Measurements from ENCODE around the gene SLC25A25. TPM values are rescaled to one million over a fixed set of nuclear protein-coding genes. Genes with fewer than 3 reads are reported as not detected.
A peak's percentile ranks its signal among the peaks of the same experiment; 100 is the strongest.

Gene SLC25A25
- total and polyA plus RNA-seq, 9 of the 15 experiments (the other 6 are each of a cell fraction or from before 2014, with no cell fraction given), result 0.07 to 35.9 (median 23.2) TPM

GRCh38 chr9:128100581-128100980, 32.5 kb downstream of the SLC25A25 start:
- no peak overlapping the region for H3K4me3 ChIP-seq
- H3K27ac ChIP-seq (ENCODE audit: extremely low read depth, low read depth, low read length), result peak overlapping the region; percentile 21; the same call in 1 of the 3 replicates
- DNase-seq (ENCODE audit: extremely low read depth in 1 of 4, low spot score in 3 of 4) (no peak), FAIRE-seq (no peak), ATAC-seq (no peak)
- H3K4me2 ChIP-seq (ENCODE audit: insufficient read depth, low read length), result no peak overlapping the region
- H3K9ac ChIP-seq (ENCODE audit: insufficient read depth in 1 of 2, low read depth in 2 of 2, low read length in 2 of 2), result peak overlapping the region in 1 of 2 experiments; percentile 94; a peak in 2 of 4 replicates
- no TSS peak for BruUV-seq (replicated peaks)
- H3K79me2 ChIP-seq (ENCODE audit: control insufficient read depth, insufficient read depth, low read length), result peaks cover 65% of the 10 kb centered on the region
- POLR2A ChIA-PET, result interaction anchor here (0.9 to 1.9 kb wide), 3 partner anchors 10 to 22 kb away, joined by 3 to 8 read pairs (median 4); no protein-coding TSS in a partner anchor
- intact Hi-C loops (cut with micrococcal nuclease), result no loop called here
- H2AFZ ChIP-seq (ENCODE audit: low read depth, low read length), result no peak overlapping the region
- CTCF ChIA-PET (ENCODE audit: low intra/inter-chr PET ratio), result no interaction called here
- H3K36me3 ChIP-seq (ENCODE audit: control insufficient read depth, insufficient read depth, low read length), result peaks cover 85% of the 10 kb centered on the region
- H3K4me1 ChIP-seq (replicated peaks in 1 of 2; ENCODE audit: control insufficient read depth in 2 of 2, insufficient read depth in 2 of 2, low read length in 2 of 2), result peaks cover 52 to 68% of the 10 kb centered on the region in 2 experiments
- H3K9me1 ChIP-seq (ENCODE audit: control insufficient read depth, insufficient read depth, low read length), result no peaks in the 10 kb centered on the region
- no peaks in the 10 kb centered on the region for H3K27me3 ChIP-seq (ENCODE audit: control insufficient read depth in 2 of 2, insufficient read depth in 2 of 2, low read length in 2 of 2)
- TF ChIP-seq ZNF507 (tag; conservative IDR thresholded peaks at IDR 0.05), result no peak
- peak; percentile 35; the same call in 1 of the 2 replicates for TF ChIP-seq POLR2AphosphoS2 (IDR thresholded peaks at IDR 0.05; ENCODE audit: low read length)
- 92% methylated on average over 9 of the region's 10 CpGs for WGBS (ENCODE audit: insufficient coverage, low coverage, missing lambda C conversion rate)
- 0 out of 2 replicates have a peak, but pooled peaks cover 10% of the 10 kb centered on the region for H4K20me1 ChIP-seq (replicated peaks; ENCODE audit: control insufficient read depth, insufficient read depth, low read length)
- in situ Hi-C loops (cut with MboI), result no loop called here
- H3K9me3 ChIP-seq (replicated peaks; ENCODE audit: control insufficient read depth, insufficient read depth, low read depth, low read length), result no peaks in the 10 kb centered on the region

- ChIA-PET CTCF (ENCODE audit: low intra/inter-chr PET ratio) (no interaction called here), POLR2A (interaction anchor here (0.6 to 1.1 kb wide), 3 partner anchors 9 to 138 kb away, joined by 3 to 4 read pairs (median 3); no protein-coding TSS in a partner anchor)
- no peaks in the 10 kb centered on the region for H3K9me1 ChIP-seq (ENCODE audit: control insufficient read depth, insufficient read depth, low read length)
- peaks cover 46 to 69% of the 10 kb centered on the region in 2 experiments for H3K4me1 ChIP-seq (replicated peaks in 1 of 2; ENCODE audit: control insufficient read depth in 2 of 2, insufficient read depth in 2 of 2, low read length in 2 of 2)
- H3K4me2 ChIP-seq (ENCODE audit: insufficient read depth, low read length), result no peak overlapping the region
- H3K79me2 ChIP-seq (ENCODE audit: control insufficient read depth, insufficient read depth, low read length), result peaks cover 59% of the 10 kb centered on the region
- H4K20me1 ChIP-seq (replicated peaks; ENCODE audit: control insufficient read depth, insufficient read depth, low read length), result 0 out of 2 replicates have a peak, but pooled peaks cover 10% of the 10 kb centered on the region
- no peak overlapping the region for H3K4me3 ChIP-seq
- H3K27ac ChIP-seq (ENCODE audit: extremely low read depth, low read depth, low read length), result no peak overlapping the region
- BruUV-seq (replicated peaks), result no TSS peak
- FAIRE-seq, result no peak
- no peak overlapping the region for H3K9ac ChIP-seq (ENCODE audit: insufficient read depth in 1 of 2, low read depth in 2 of 2, low read length in 2 of 2)
- H3K9me3 ChIP-seq (replicated peaks; ENCODE audit: control insufficient read depth, insufficient read depth, low read depth, low read length), result no peaks in the 10 kb centered on the region
- H3K36me3 ChIP-seq (ENCODE audit: control insufficient read depth, insufficient read depth, low read length), result peaks cover 91% of the 10 kb centered on the region
- TF ChIP-seq FOXJ3 (CRISPR knock-in tag; IDR thresholded peaks at IDR 0.05), result no peak
- TF ChIP-seq PHB (CRISPR knock-in tag; IDR thresholded peaks at IDR 0.05), result no peak
- TF ChIP-seq ZBTB34 (CRISPR knock-in tag; IDR thresholded peaks at IDR 0.05), result no peak
- TF ChIP-seq ZNF316 (IDR thresholded peaks at IDR 0.05), result no peak
- TF ChIP-seq CXXC5 (CRISPR knock-in tag; IDR thresholded peaks at IDR 0.05), result no peak
- no peak for TF ChIP-seq KAT8 (IDR thresholded peaks at IDR 0.05; ENCODE audit: low read depth)
- TF ChIP-seq ZNF3 (CRISPR knock-in tag; IDR thresholded peaks at IDR 0.05), result no peak
- TF ChIP-seq HDAC8 (tag; IDR thresholded peaks at IDR 0.05), result no peak
- no peak for TF ChIP-seq ZNF444 (CRISPR knock-in tag; IDR thresholded peaks at IDR 0.05)
- TF ChIP-seq ATF1 (CRISPR knock-in tag; IDR thresholded peaks at IDR 0.05), result no peak
- no peak for TF ChIP-seq ATF1 (tag; IDR thresholded peaks at IDR 0.05)
- no peak for TF ChIP-seq HES1 (IDR thresholded peaks at IDR 0.05; ENCODE audit: low read depth)
- no peak for TF ChIP-seq FIP1L1 (IDR thresholded peaks at IDR 0.05; ENCODE audit: low read depth, low read length, poor library complexity, severe bottlenecking)
- no peak for TF ChIP-seq ZNF23 (CRISPR knock-in tag; IDR thresholded peaks at IDR 0.05)
- 79% methylated on average over 12 of the region's 12 CpGs for WGBS (ENCODE audit: insufficient coverage, low coverage, missing lambda C conversion rate)
- H3K27me3 ChIP-seq (ENCODE audit: control insufficient read depth in 2 of 2, insufficient read depth in 2 of 2, low read length in 2 of 2), result no peaks in the 10 kb centered on the region
- no peak for DNase-seq (ENCODE audit: extremely low read depth in 1 of 4, low spot score in 3 of 4)
- intact Hi-C loops (cut with micrococcal nuclease) (no loop called here), in situ Hi-C loops (cut with MboI) (no loop called here)
- ATAC-seq, result no peak
- H2AFZ ChIP-seq (ENCODE audit: low read depth, low read length), result no peak overlapping the region
Observed at GRCh38 chr9:128101231-128101661, 33.2 kb downstream of the SLC25A25 start.
